ENCODE results near the gene FZD2.
"Not testable (repeated sequence)": the region's sequence is repeated elsewhere in the genome, so short reads cannot be mapped to it uniquely, and the experiment has no call there.

Gene FZD2

GRCh38 chr17:44529864-44530263 is 27.4 kb upstream of the FZD2 start:
- DNase-seq (ENCODE audit: extremely low read depth, low read depth) = no peak
- TF ChIP-seq, protein P1, sequence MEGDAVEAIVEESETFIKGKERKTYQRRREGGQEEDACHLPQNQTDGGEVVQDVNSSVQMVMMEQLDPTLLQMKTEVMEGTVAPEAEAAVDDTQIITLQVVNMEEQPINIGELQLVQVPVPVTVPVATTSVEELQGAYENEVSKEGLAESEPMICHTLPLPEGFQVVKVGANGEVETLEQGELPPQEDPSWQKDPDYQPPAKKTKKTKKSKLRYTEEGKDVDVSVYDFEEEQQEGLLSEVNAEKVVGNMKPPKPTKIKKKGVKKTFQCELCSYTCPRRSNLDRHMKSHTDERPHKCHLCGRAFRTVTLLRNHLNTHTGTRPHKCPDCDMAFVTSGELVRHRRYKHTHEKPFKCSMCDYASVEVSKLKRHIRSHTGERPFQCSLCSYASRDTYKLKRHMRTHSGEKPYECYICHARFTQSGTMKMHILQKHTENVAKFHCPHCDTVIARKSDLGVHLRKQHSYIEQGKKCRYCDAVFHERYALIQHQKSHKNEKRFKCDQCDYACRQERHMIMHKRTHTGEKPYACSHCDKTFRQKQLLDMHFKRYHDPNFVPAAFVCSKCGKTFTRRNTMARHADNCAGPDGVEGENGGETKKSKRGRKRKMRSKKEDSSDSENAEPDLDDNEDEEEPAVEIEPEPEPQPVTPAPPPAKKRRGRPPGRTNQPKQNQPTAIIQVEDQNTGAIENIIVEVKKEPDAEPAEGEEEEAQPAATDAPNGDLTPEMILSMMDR (IDR thresholded peaks at IDR 0.05; ENCODE audit: low read depth, low read length) = no peak

GRCh38 chr17:44530896-44531418 is 26.3 kb upstream of the FZD2 start:
- TF ChIP-seq, protein P1 (IDR thresholded peaks at IDR 0.05; ENCODE audit: low read depth, low read length) = no peak
- DNase-seq (ENCODE audit: extremely low read depth, low read depth) = no peak

GRCh38 chr17:44533533-44534246 is 23.6 kb upstream of the FZD2 start:
- peak; percentile 64 for DNase-seq (ENCODE audit: extremely low read depth, low read depth)

DNA sequence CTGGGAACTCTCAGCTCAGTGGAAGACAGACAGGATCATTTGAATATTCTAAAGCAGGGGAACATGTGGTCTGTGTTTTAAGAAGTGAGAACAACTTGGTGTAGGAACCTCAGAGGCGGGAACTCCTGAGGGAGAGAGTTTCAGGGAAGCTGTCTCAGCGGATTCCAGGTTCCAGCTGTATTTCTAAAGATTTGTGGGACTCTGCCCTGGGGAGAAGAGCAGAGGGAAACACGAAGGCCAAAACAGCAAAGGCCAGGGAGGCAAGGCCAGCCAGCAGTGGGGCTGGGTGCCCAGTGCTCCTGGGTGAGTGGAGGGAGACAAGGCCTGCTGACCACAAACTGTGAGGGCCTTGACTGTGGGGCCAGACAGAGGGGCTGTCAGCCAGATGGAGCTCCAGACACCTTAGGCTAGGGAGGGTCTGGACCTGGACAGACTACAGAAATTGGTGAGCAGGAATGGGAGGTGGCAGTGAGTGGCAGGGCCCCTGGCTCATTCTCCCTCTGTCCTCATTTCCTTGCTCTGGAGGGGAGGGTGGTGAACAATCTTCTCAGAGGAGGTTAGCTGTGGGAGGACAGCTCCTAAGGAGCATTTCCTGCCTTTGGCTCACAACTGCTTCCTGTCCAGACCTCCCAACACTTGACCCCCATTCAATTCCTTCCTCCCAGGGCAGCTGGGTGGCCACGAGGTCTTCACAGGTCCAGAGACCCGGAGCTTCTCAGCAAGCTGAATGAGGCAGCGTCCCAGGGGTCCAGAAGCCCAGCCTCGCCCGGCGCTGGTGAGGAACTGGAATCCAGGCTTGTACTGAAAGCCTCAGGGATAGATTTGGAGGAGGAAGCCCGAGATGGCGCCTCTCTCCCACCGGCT is 21.0 kb upstream of the FZD2 start:
- TF ChIP-seq, protein P1 (IDR thresholded peaks at IDR 0.05; ENCODE audit: low read depth, low read length) = no peak
- DNase-seq (ENCODE audit: extremely low read depth, low read depth) = no peak

More at GRCh38 chr17:44533533-44534246, 23.6 kb upstream of the FZD2 start:
- TF ChIP-seq, protein P1 (IDR thresholded peaks at IDR 0.05; ENCODE audit: low read depth, low read length) = peak; percentile 98

- not testable (repeated sequence) for DNase-seq (ENCODE audit: extremely low read depth, low read depth)
Observed at GRCh38 chr17:44537922-44538321, 19.4 kb upstream of the FZD2 start.

DNA sequence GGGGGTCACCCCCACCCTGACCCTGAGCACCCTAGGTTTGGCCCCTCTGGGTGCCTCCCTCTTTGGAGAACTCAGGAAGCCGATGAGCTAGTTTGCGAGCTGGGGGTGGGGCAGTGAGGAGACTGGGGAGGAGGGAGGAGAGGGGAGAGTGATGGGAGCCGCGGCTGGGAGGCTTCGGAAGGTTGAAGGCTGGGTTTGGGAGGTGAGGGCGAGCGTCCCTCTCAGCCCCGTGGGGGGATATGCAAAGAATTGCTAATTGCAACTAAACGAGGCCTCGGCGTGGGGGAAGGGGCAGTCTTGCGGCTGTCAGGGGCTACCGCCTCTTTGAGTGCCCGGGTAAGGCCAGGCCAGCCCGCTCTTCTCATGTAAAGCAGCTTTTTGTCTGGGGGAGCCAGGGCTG is 17.6 kb upstream of the FZD2 start:
- TF ChIP-seq, protein P1 (IDR thresholded peaks at IDR 0.05; ENCODE audit: low read depth, low read length) = no peak
- DNase-seq (ENCODE audit: extremely low read depth, low read depth) = no peak

- DNase-seq (ENCODE audit: extremely low read depth, low read depth) = no peak
- TF ChIP-seq, protein P1 (IDR thresholded peaks at IDR 0.05; ENCODE audit: low read depth, low read length) = no peak
Observed at GRCh38 chr17:44540246-44541084, 16.8 kb upstream of the FZD2 start.

Measured in AG09319 (cell line).